SU-DHL-6 (cell line): ENCODE results near the gene CYP2W1.

Experiments
- EZH2phosphoT487 ChIP-seq: fragments of 200-600 bp; sonication (generic), shearing (Covaris generic); conservative IDR thresholded peaks from 2 replicates; pipeline ENCODE4 v1.6.1; 2018; ENCODE audit warnings: mild to moderate bottlenecking, antibody characterized with exemption, low read length, moderate library complexity, mixed read lengths
- TF ChIP-seq, protein P1 (sequence below): fragments of 200-600 bp; sonication (generic); IDR thresholded peaks from one replicate; pipeline ENCODE4 v1.5.1; 2017; ENCODE audit warnings: antibody characterized with exemption, mild to moderate bottlenecking, low read length, moderate library complexity; ENCODE audit not compliant: insufficient read depth, poor library complexity, severe bottlenecking

DNA sequence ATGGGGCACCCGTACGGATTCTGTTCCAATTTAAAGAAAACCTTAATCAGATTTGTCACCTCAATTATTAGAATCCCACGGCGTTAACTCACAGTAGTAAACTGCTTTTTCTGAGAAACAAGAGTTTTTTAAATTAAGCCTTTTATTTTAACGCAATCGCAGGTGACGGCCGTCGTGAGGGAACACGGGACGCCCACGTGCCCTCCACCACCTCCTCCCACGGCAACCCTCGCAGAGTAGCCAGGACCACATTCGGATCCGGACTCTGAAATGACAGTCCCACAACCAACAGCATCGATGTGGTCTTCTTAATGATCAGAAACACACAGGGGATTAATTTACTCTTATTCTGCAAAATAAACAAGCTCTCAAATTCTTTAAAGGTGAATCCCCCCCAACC is 39.4 kb downstream of the CYP2W1 start:
- TF ChIP-seq, protein P1, sequence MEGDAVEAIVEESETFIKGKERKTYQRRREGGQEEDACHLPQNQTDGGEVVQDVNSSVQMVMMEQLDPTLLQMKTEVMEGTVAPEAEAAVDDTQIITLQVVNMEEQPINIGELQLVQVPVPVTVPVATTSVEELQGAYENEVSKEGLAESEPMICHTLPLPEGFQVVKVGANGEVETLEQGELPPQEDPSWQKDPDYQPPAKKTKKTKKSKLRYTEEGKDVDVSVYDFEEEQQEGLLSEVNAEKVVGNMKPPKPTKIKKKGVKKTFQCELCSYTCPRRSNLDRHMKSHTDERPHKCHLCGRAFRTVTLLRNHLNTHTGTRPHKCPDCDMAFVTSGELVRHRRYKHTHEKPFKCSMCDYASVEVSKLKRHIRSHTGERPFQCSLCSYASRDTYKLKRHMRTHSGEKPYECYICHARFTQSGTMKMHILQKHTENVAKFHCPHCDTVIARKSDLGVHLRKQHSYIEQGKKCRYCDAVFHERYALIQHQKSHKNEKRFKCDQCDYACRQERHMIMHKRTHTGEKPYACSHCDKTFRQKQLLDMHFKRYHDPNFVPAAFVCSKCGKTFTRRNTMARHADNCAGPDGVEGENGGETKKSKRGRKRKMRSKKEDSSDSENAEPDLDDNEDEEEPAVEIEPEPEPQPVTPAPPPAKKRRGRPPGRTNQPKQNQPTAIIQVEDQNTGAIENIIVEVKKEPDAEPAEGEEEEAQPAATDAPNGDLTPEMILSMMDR = no peak
- TF ChIP-seq EZH2phosphoT487 = no peak
